ENCODE measurements around the gene WBP1. TPM values are rescaled to one million over a fixed set of nuclear protein-coding genes. Genes with fewer than 3 reads are reported as not detected.

The WBP1 gene
- total and polyA plus RNA-seq, 2 experiments from 2014 or later = 156 to 174 TPM

- TF ChIP-seq CTCF (IDR thresholded peaks at IDR 0.05; ENCODE audit: low read depth, low read length) = no peak
- Histone ChIP-seq H3K9me3 (ENCODE audit: low read depth) (no peaks in the 10 kb centered on the region), H3K36me3 (peaks cover 24% of the 10 kb centered on the region)
These were observed 37.2 kb downstream of the WBP1 start for GRCh38 chr2:74495440-74495839.

GRCh38 chr2:74496997-74497776 lies 38.9 kb downstream of the WBP1 start:
- Histone ChIP-seq H3K27ac (no peak overlapping the region), H3K9me3 (ENCODE audit: low read depth) (no peaks in the 10 kb centered on the region), H3K4me1 (ENCODE audit: low read depth) (peaks cover 17% of the 10 kb centered on the region), H3K4me3 (no peak overlapping the region), H3K36me3 (peaks cover 10% of the 10 kb centered on the region), H3K27me3 (peaks cover 73% of the 10 kb centered on the region)
- DNase-seq (ENCODE audit: low read depth in 1 of 2, low spot score in 1 of 2) = no peak
- TF ChIP-seq CTCF (IDR thresholded peaks at IDR 0.05; ENCODE audit: low read depth, low read length) = no peak

More at GRCh38 chr2:74495440-74495839, 37.2 kb downstream of the WBP1 start:
- Histone ChIP-seq H3K27me3 (peaks cover 56% of the 10 kb centered on the region), H3K4me1 (ENCODE audit: low read depth) (peaks cover 17% of the 10 kb centered on the region), H3K27ac (no peak overlapping the region), H3K4me3 (no peak overlapping the region)
- no peak for DNase-seq (ENCODE audit: low read depth in 1 of 2, low spot score in 1 of 2)

- DNase-seq (ENCODE audit: low read depth in 1 of 2, low spot score in 1 of 2) = peak in 1 of 2 donors; percentile 27
- Histone ChIP-seq H3K9me3 (ENCODE audit: low read depth) (no peaks in the 10 kb centered on the region), H3K4me3 (peak overlapping the region; percentile 28), H3K4me1 (ENCODE audit: low read depth) (peaks cover 17% of the 10 kb centered on the region), H3K27me3 (peaks cover 81% of the 10 kb centered on the region), H3K36me3 (peaks cover 4% of the 10 kb centered on the region), H3K27ac (no peak overlapping the region)
- TF ChIP-seq CTCF (IDR thresholded peaks at IDR 0.05; ENCODE audit: low read depth, low read length) = no peak
These were observed 39.7 kb downstream of the WBP1 start for GRCh38 chr2:74497777-74498499.

- Histone ChIP-seq H3K4me1 (ENCODE audit: low read depth) (peaks cover 17% of the 10 kb centered on the region), H3K27me3 (peaks cover 88% of the 10 kb centered on the region), H3K4me3 (peak overlapping the region; percentile 28), H3K36me3 (no peaks in the 10 kb centered on the region), H3K27ac (no peak overlapping the region), H3K9me3 (ENCODE audit: low read depth) (no peaks in the 10 kb centered on the region)
- DNase-seq (ENCODE audit: low read depth in 1 of 2, low spot score in 1 of 2) = peak in 1 of 2 donors; percentile 45
- TF ChIP-seq CTCF (IDR thresholded peaks at IDR 0.05; ENCODE audit: low read depth, low read length) = no peak
These were observed 40.4 kb downstream of the WBP1 start for GRCh38 chr2:74498500-74499266.

- H3K36me3 ChIP-seq = no peaks in the 10 kb centered on the region
- no peak within 1 kb of the TSS for H3K27ac ChIP-seq
- no peak for TF ChIP-seq CTCF (IDR thresholded peaks at IDR 0.05; ENCODE audit: low read depth, low read length)
- H3K4me1 ChIP-seq (ENCODE audit: low read depth) = peaks cover 17% of the 10 kb centered on the region
- peak within 1 kb of the TSS; percentile 28 for H3K4me3 ChIP-seq
- no peaks in the 10 kb centered on the region for H3K9me3 ChIP-seq (ENCODE audit: low read depth)
- peaks cover 96% of the 10 kb centered on the region for H3K27me3 ChIP-seq
- DNase-seq (ENCODE audit: low read depth in 1 of 2, low spot score in 1 of 2) = peak; percentile 32 to 47
These were observed 41.2 kb downstream of the WBP1 start, which contains the start of gene LBX2 for GRCh38 chr2:74499267-74499939. Gene LBX2 (minus strand): TSS chr2:74499603. CDS start chr2:74499537, 66 bp downstream.

Measured in cardiac muscle cell (in vitro differentiated cells and primary cell).